RWPE2 (cell line): Measurements from ENCODE around the gene SSBP4.
A peak's percentile ranks its signal among the peaks of the same experiment; 100 is the strongest.

ENCODE experiments used
- ATAC-seq: fragments of 200-7000 bp; cut with Tn5 transposase; 3 replicates; pipeline ENCODE4 v1.9.1; 2021; ENCODE audit warnings: low read depth
- DNase-seq: peaks from one replicate; pipeline ENCODE4 v3.0.0-alpha.2; 2020; ENCODE audit warnings: low spot score
- H3K27ac ChIP-seq: fragments of 450-650 bp; 2 replicates; pipeline ENCODE4 v1.5.1; 2017; ENCODE audit warnings: mild to moderate bottlenecking; ENCODE audit not compliant: poor library complexity, severe bottlenecking
- H3K27me3 ChIP-seq: fragments of 250-450 bp; sonication (Bioruptor Pico); 2 replicates; pipeline ENCODE4 v1.5.1; 2021; ENCODE audit warnings: mild to moderate bottlenecking, moderate library complexity; ENCODE audit not compliant: insufficient read depth, poor library complexity, severe bottlenecking
- H3K36me3 ChIP-seq: fragments of 250-450 bp; sonication (Bioruptor Pico); 2 replicates; pipeline ENCODE4 v1.5.1; 2020; ENCODE audit warnings: low read depth, mild to moderate bottlenecking, moderate library complexity
- H3K4me1 ChIP-seq: fragments of 250-450 bp; sonication (Bioruptor Pico); 2 replicates; pipeline ENCODE4 v1.5.1; 2021; ENCODE audit warnings: mild to moderate bottlenecking, moderate library complexity; ENCODE audit not compliant: insufficient read depth, poor library complexity, severe bottlenecking
- H3K4me3 ChIP-seq: fragments of 250-450 bp; sonication (Bioruptor Pico); 2 replicates; pipeline ENCODE4 v1.5.1; 2021; ENCODE audit warnings: mild to moderate bottlenecking, moderate library complexity; ENCODE audit not compliant: severe bottlenecking
- H3K9me3 ChIP-seq: fragments of 250-450 bp; sonication (Bioruptor Pico); 2 replicates; pipeline ENCODE4 v1.5.1; 2021; ENCODE audit warnings: mild to moderate bottlenecking, moderate library complexity; ENCODE audit not compliant: severe bottlenecking
- CTCF ChIP-seq: fragments of 450-650 bp; IDR thresholded peaks from one replicate; pipeline ENCODE4 v1.5.1; 2017; ENCODE audit warnings: mild to moderate bottlenecking, moderate library complexity; ENCODE audit not compliant: poor library complexity, severe bottlenecking

The SSBP4 gene

GRCh38 chr19:18429717-18430416, 10.7 kb downstream of the SSBP4 start:
- Histone ChIP-seq H3K27me3 (no peaks in the 10 kb centered on the region), H3K4me3 (no peak overlapping the region), H3K4me1 (peaks cover 3% of the 10 kb centered on the region), H3K36me3 (no peaks in the 10 kb centered on the region), H3K9me3 (no peaks in the 10 kb centered on the region), H3K27ac (peak overlapping the region; percentile 6)
- no peak for TF ChIP-seq CTCF
- DNase-seq (no peak), ATAC-seq (no peak)

GRCh38 chr19:18430417-18431144, 11.4 kb downstream of the SSBP4 start:
- Histone ChIP-seq H3K27ac (no peak overlapping the region), H3K4me3 (no peak overlapping the region), H3K9me3 (no peaks in the 10 kb centered on the region), H3K36me3 (no peaks in the 10 kb centered on the region), H3K27me3 (no peaks in the 10 kb centered on the region), H3K4me1 (peaks cover 3% of the 10 kb centered on the region)
- no peak for DNase-seq
- ATAC-seq, result no peak
- no peak for TF ChIP-seq CTCF

DNA sequence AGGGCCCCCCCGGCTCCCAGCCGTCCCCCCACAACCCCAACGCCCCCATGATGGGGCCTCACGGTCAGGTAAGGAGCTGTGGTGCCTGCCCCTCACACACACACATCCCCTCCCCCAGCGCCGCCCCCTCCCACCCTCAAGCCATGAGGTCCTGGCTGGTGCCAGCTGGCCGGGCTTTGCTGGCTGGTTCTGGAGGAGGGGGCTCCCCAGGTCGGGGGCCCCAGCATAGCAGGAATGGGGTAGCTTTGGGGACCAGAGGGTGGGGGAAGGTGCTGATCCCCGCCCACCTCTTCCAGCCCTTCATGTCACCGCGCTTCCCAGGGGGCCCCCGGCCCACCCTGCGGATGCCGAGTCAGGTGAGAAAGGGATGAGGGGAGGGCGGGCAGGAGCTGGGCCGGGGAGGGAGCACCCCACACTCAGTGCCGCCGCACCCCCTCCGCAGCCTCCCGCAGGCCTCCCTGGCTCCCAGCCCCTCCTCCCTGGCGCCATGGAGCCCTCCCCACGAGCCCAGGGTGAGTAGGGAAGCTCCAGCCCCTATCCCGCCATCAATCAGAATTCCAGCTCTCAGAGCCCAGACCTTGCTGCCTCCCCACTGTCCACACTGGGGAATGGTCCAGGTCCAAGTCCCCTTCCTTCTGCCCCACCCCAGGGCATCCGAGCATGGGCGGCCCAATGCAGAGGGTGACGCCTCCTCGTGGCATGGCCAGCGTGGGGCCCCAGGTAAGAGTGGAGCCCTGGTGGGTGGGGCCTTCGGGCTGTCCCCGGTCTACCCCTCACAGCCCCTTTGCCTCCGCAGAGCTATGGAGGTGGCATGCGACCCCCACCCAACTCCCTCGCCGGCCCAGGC, 12.4 kb downstream of the SSBP4 start:
- no peak for TF ChIP-seq CTCF
- H3K36me3 ChIP-seq, result no peaks in the 10 kb centered on the region
- H3K27ac ChIP-seq, result no peak overlapping the region
- no peaks in the 10 kb centered on the region for H3K4me1 ChIP-seq
- DNase-seq (no peak), ATAC-seq (no peak)
- no peaks in the 10 kb centered on the region for H3K27me3 ChIP-seq
- no peaks in the 10 kb centered on the region for H3K9me3 ChIP-seq
- no peak overlapping the region for H3K4me3 ChIP-seq

DNA sequence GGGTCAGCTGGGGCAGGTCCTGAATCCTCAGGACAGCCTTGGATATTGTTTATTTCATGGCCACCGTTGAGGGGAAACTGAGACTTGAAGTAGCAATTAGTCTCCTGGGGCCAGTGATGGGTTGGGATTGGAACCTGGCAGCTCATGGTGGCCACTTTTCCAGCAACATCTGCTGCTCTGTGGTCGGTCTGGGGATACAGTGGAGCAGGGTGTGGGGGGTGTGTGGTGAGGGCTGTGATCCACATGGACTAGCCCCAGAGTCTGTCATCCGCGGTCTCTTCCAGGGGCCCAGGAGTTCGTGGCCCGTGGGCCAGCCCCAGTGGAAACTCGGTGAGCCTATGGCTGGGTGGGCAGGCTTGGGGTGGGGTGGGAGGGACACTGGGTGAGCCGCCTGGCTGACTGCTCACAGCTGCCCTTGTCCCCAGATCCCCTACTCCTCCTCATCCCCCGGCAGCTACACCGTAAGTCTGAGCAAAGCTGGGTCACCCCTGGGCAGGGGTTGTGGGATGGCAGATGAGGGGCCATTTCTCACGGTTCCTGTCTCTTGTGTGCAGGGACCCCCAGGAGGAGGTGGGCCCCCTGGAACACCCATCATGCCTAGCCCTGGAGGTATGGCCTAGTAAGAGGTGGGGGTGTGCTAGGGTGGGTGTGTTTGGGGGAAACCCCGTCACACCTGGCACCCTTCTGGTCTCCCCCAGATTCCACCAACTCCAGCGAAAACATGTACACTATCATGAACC, 13.2 kb downstream of the SSBP4 start:
- DNase-seq, result no peak
- H3K27ac ChIP-seq, result no peak overlapping the region
- no peak overlapping the region for H3K4me3 ChIP-seq
- ATAC-seq, result no peak
- H3K9me3 ChIP-seq, result no peaks in the 10 kb centered on the region
- no peaks in the 10 kb centered on the region for H3K27me3 ChIP-seq
- no peak for TF ChIP-seq CTCF
- no peaks in the 10 kb centered on the region for H3K36me3 ChIP-seq
- H3K4me1 ChIP-seq, result no peaks in the 10 kb centered on the region
